C1 segment of cervical spinal cord (tissue), 14 donors: Measurements from ENCODE around the gene CNTNAP2.
"Not testable (repeated sequence)": the region's sequence is repeated elsewhere in the genome, so short reads cannot be mapped to it uniquely, and the experiment has no call there.

Experiments
- DNase-seq, 14 donors: peaks; one replicate each; lab custom pipeline; 2025; lab: John Stamatoyannopoulos, UW

The CNTNAP2 gene

GRCh38 chr7:146875981-146876380 lies 759.4 kb downstream of the CNTNAP2 start:
- DNase-seq: no peak

GRCh38 chr7:146876411-146876810 lies 759.8 kb downstream of the CNTNAP2 start:
- DNase-seq: no peak

GRCh38 chr7:146878901-146879300 lies 762.3 kb downstream of the CNTNAP2 start:
- DNase-seq: no peak

- DNase-seq: no peak
Measured at GRCh38 chr7:146885231-146885630, 768.6 kb downstream of the CNTNAP2 start.

GRCh38 chr7:146889806-146890555 lies 773.4 kb downstream of the CNTNAP2 start:
- DNase-seq: no peak

- DNase-seq: no peak
Measured at GRCh38 chr7:146892151-146892550, 775.5 kb downstream of the CNTNAP2 start.

- DNase-seq: no peak
Measured at GRCh38 chr7:146894927-146895326, 778.3 kb downstream of the CNTNAP2 start.

GRCh38 chr7:146902266-146902665 lies 785.7 kb downstream of the CNTNAP2 start:
- no peak for DNase-seq

- DNase-seq: no peak
Measured at GRCh38 chr7:146902728-146903127, 786.1 kb downstream of the CNTNAP2 start.

- not testable (repeated sequence) for DNase-seq
Measured at GRCh38 chr7:146905746-146906145, 789.1 kb downstream of the CNTNAP2 start.

GRCh38 chr7:146922782-146923181 lies 806.2 kb downstream of the CNTNAP2 start:
- DNase-seq: no peak

- DNase-seq: no peak
Measured at GRCh38 chr7:146926841-146927240, 810.2 kb downstream of the CNTNAP2 start.

- DNase-seq: no peak
Measured at GRCh38 chr7:146937836-146938235, 821.2 kb downstream of the CNTNAP2 start.

GRCh38 chr7:146943483-146943882 lies 826.9 kb downstream of the CNTNAP2 start:
- DNase-seq: no peak

GRCh38 chr7:146948703-146949102 lies 832.1 kb downstream of the CNTNAP2 start:
- no peak for DNase-seq

GRCh38 chr7:146956321-146956720 lies 839.7 kb downstream of the CNTNAP2 start:
- no peak for DNase-seq

- DNase-seq: no peak
Measured at GRCh38 chr7:146956853-146957252, 840.3 kb downstream of the CNTNAP2 start.

- DNase-seq: no peak
Measured at GRCh38 chr7:146960773-146961391, 844.3 kb downstream of the CNTNAP2 start.

GRCh38 chr7:146961617-146962016 lies 845.0 kb downstream of the CNTNAP2 start:
- peak in 1 of 14 donors; percentile 3 for DNase-seq

GRCh38 chr7:146966274-146966673 lies 849.7 kb downstream of the CNTNAP2 start:
- no peak for DNase-seq

- DNase-seq: no peak
Measured at GRCh38 chr7:146982482-146982881, 865.9 kb downstream of the CNTNAP2 start.

GRCh38 chr7:146991596-146991995 lies 875.0 kb downstream of the CNTNAP2 start:
- no peak for DNase-seq

- DNase-seq: no peak
Measured at GRCh38 chr7:146993764-146994163, 877.2 kb downstream of the CNTNAP2 start.
